Gastroesophageal sphincter (tissue), 4 donors: ENCODE data around the gene SCFD2. TPM values are rescaled to one million over a fixed set of nuclear protein-coding genes. Genes with fewer than 3 reads are reported as not detected.

Experiments
- ATAC-seq: fragments of 150-250 bp; one replicate; pipeline ENCODE4 v1.9.1; 2016; ENCODE audit warnings: mild to moderate bottlenecking, moderate library complexity
- H3K27ac ChIP-seq, 4 donors: fragments of 200-600 bp; sonication (generic) in 3 of 4; 1 replicate in 3 of 4; 2 replicates in 1 of 4; pipeline ENCODE4 v1.5.1; 2016 to 2019
- H3K27me3 ChIP-seq: fragments of 200-600 bp; sonication (generic); one replicate; pipeline ENCODE4 v1.5.1; 2019
- H3K36me3 ChIP-seq, 2 donors: fragments of 200-600 bp; sonication (generic); one replicate each; pipeline ENCODE4 v1.5.1; 2019; ENCODE audit warnings: control low read depth in 1 of 2
- H3K4me1 ChIP-seq, 3 donors: fragments of 200-600 bp; sonication (generic); 1 replicate in 2 of 3; 2 replicates in 1 of 3; pipeline ENCODE4 v1.5.1; 2016 to 2019; ENCODE audit warnings: control low read depth in 2 of 3
- H3K4me3 ChIP-seq, 2 donors: fragments of 200-600 bp; sonication (generic); one replicate each; pipeline ENCODE4 v1.5.1; 2019; ENCODE audit warnings: mild to moderate bottlenecking in 1 of 2, moderate library complexity in 1 of 2
- H3K9me3 ChIP-seq, 3 donors: fragments of 200-600 bp; sonication (generic); one replicate each; pipeline ENCODE4 v1.5.1; 2017 to 2019; ENCODE audit warnings: control low read depth in 2 of 3
- EP300 ChIP-seq: sonication (generic); formaldehyde crosslinking; IDR thresholded peaks from one replicate; pipeline ENCODE4 v1.6.1; 2017; ENCODE audit warnings: antibody characterized with exemption, mild to moderate bottlenecking
- POLR2A ChIP-seq, 2 donors: fragments of 450-650 bp; IDR thresholded peaks; one replicate each; pipeline ENCODE4 v1.6.1; 2017; ENCODE audit warnings: antibody characterized with exemption in 2 of 2, mild to moderate bottlenecking in 2 of 2, moderate library complexity in 1 of 2
- POLR2AphosphoS5 ChIP-seq: sonication (generic); formaldehyde crosslinking; IDR thresholded peaks from one replicate; pipeline ENCODE4 v1.6.1; 2017; ENCODE audit warnings: antibody characterized with exemption
- WGBS, 2 donors: methylation state at CpG; one replicate each; pipeline ENCODE4 v1.1.5; 2018; ENCODE audit warnings: low coverage in 1 of 2; 5-methylcytosine and 5-hydroxymethylcytosine counted together
- total RNA-seq, 4 donors: library from RNA; depleted of rRNA; stranded (reverse); fragments of >200 nt; gene quantifications; one replicate each; pipeline ENCODE4 v1.1.0, GENCODE V29; 2016
- TF ChIP-seq, protein P1 (sequence below), 4 experiments: fragments of 200-600 bp in 2 of 4; fragments of 450-650 bp in 2 of 4; sonication (generic) in 1 of 4; IDR thresholded peaks; one replicate each; pipeline ENCODE4 v1.5.1; 2017 to 2019; ENCODE audit warnings: antibody characterized with exemption in 4 of 4, mild to moderate bottlenecking in 2 of 4, moderate library complexity in 2 of 4

The SCFD2 gene
- total RNA-seq, 4 donors from 2014 or later: 8.9 to 17.6 (median 14.6) TPM

DNA sequence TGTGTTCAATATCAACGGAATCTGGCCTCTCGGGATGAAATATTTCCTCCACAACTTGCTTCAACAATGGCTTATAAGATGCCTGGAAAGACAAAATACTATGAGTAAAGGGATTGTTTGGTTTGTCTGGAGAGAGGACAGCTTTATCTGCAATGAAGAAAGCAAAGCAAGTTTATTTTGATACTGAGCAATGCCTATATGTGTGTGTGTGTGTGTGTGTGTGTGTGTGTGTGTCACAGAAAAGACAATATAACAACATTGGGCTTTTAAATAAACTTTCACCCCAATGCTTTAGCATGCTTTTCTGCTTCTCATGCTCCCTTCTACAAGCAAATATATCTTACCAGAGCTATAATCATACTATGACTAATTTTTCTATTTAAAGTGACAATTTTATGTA lies 458.4 kb downstream of the SCFD2 start:
- TF ChIP-seq POLR2AphosphoS5: no peak
- TF ChIP-seq EP300: no peak
- no peak for TF ChIP-seq POLR2A (IDR thresholded peaks at IDR 0.05)
- TF ChIP-seq, protein P1, sequence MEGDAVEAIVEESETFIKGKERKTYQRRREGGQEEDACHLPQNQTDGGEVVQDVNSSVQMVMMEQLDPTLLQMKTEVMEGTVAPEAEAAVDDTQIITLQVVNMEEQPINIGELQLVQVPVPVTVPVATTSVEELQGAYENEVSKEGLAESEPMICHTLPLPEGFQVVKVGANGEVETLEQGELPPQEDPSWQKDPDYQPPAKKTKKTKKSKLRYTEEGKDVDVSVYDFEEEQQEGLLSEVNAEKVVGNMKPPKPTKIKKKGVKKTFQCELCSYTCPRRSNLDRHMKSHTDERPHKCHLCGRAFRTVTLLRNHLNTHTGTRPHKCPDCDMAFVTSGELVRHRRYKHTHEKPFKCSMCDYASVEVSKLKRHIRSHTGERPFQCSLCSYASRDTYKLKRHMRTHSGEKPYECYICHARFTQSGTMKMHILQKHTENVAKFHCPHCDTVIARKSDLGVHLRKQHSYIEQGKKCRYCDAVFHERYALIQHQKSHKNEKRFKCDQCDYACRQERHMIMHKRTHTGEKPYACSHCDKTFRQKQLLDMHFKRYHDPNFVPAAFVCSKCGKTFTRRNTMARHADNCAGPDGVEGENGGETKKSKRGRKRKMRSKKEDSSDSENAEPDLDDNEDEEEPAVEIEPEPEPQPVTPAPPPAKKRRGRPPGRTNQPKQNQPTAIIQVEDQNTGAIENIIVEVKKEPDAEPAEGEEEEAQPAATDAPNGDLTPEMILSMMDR (IDR thresholded peaks at IDR 0.05): no peak

DNA sequence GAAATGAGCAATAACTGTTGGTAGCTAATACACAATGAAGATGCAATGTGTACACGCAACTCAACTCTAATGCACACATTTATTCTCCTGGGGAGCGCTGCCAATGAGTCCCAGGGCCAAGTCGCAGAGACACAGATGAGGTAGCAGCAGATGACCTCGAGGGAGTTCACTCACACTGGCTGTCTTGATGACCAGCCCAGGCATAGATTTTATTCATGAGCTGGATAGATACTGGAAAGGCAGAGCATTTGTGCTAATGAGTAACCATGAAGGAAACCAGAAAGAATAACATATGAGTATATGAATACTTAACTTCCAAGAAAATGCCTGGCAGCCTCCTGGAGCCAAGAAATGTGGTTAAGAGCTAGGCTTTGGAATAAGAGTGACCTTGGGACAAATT lies 461.4 kb downstream of the SCFD2 start:
- Histone ChIP-seq H3K27me3 (no peaks in the 10 kb centered on the region), H3K36me3 (peaks cover 0 to 21% of the 10 kb centered on the region in 2 donors), H3K9me3 (peaks cover 0 to 8% (median 0%) of the 10 kb centered on the region in 3 donors), H3K4me3 (no peak overlapping the region), H3K27ac (no peak overlapping the region), H3K4me1 (no peaks in the 10 kb centered on the region)
- ATAC-seq: no peak
- TF ChIP-seq POLR2AphosphoS5 (no peak), POLR2A (IDR thresholded peaks at IDR 0.05) (no peak), EP300 (no peak)
- TF ChIP-seq, protein P1 (IDR thresholded peaks at IDR 0.05): no peak
- 87 to 93% methylated on average over 3 to 4 of the region's 4 CpGs for WGBS, 2 donors

More for the DNA sequence above, 458.4 kb downstream of the SCFD2 start:
- Histone ChIP-seq H3K9me3 (no peaks in the 10 kb centered on the region), H3K27me3 (no peaks in the 10 kb centered on the region), H3K4me3 (no peak overlapping the region), H3K4me1 (no peaks in the 10 kb centered on the region), H3K36me3 (peaks cover 0 to 9% of the 10 kb centered on the region in 2 donors), H3K27ac (no peak overlapping the region)
- 60 to 80% methylated on average over 1 to 2 of the region's 2 CpGs for WGBS, 2 donors
- no peak for ATAC-seq

DNA sequence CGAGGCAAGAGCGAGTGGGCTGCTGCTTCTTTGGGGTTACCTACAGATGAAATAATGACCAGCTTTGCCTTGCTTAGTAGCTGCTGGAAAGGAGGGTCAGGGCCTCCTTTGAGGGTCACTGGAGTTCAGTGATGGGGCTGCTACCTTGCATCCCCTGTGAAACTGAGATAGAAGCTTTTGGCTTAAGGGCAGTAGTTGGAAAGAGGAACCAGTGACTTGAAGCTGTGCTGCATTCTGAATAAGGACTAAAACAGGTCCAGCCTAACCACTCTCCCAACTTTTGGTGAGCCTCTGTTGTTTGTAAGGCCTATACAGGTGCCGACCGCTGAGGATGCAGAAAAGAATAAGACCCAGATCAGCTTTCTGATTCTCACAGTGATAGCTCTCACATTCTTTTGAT lies 462.6 kb downstream of the SCFD2 start:
- Histone ChIP-seq H3K27me3 (no peaks in the 10 kb centered on the region), H3K4me1 (no peaks in the 10 kb centered on the region), H3K36me3 (peaks cover 0 to 21% of the 10 kb centered on the region in 2 donors), H3K9me3 (peaks cover 0 to 8% (median 0%) of the 10 kb centered on the region in 3 donors), H3K4me3 (no peak overlapping the region), H3K27ac (no peak overlapping the region)
- ATAC-seq: no peak
- 96 to 100% methylated on average over 1 to 2 of the region's 4 CpGs for WGBS, 2 donors
- TF ChIP-seq POLR2AphosphoS5 (no peak), EP300 (no peak), POLR2A (IDR thresholded peaks at IDR 0.05) (no peak)
- TF ChIP-seq, protein P1 (IDR thresholded peaks at IDR 0.05): no peak

DNA sequence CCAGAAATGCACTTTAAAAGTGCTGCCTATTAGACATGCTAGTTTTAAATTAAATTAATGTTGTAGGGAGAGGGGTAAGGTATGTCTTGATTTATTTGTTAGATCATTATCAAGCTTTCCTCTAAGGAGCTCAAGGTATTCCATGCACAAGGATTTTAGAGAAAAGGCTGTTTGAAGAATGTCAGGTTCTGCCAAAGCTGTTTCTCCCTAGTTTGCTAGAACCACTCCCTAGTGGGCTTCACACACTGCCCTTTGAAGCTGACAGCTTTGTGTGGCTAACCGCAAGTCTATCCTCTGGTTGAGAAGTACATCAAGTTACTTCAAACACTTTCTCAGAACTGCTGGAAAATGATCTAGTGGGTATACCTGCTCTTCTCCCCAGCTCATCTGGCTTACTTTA lies 471.4 kb downstream of the SCFD2 start:
- Histone ChIP-seq H3K4me3 (no peak overlapping the region), H3K27me3 (no peaks in the 10 kb centered on the region), H3K27ac (no peak overlapping the region), H3K4me1 (no peaks in the 10 kb centered on the region), H3K9me3 (no peaks in the 10 kb centered on the region), H3K36me3 (no peaks in the 10 kb centered on the region)
- TF ChIP-seq POLR2AphosphoS5 (no peak), EP300 (no peak), POLR2A (IDR thresholded peaks at IDR 0.05) (no peak)
- TF ChIP-seq, protein P1 (IDR thresholded peaks at IDR 0.05): no peak
- 86 to 100% methylated on average over 1 of the region's 1 CpG for WGBS, 2 donors
- ATAC-seq: no peak

DNA sequence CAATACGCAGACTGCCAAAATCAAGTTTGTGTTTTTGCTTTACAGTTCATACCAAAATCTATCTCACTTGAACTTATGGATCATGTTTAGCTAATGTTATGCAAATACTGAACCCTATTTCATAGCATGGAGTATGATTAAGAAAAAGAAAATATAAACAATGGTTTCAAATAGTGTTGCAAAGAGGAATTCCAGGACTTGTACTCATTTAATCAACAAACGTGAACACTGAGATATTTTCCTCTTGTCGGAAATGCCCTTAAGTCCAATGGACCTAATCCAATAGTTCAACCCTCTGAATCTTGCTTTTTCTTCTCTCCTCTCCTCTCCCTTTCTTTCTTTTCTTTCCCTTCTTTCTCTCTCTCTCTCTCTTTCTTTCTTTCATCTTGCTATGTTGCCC lies 473.0 kb downstream of the SCFD2 start:
- Histone ChIP-seq H3K27ac (no peak overlapping the region), H3K9me3 (no peaks in the 10 kb centered on the region), H3K36me3 (no peaks in the 10 kb centered on the region), H3K4me1 (no peaks in the 10 kb centered on the region), H3K4me3 (no peak overlapping the region), H3K27me3 (no peaks in the 10 kb centered on the region)
- TF ChIP-seq POLR2A (IDR thresholded peaks at IDR 0.05): no peak
- TF ChIP-seq, protein P1 (IDR thresholded peaks at IDR 0.05): no peak
- no peak for TF ChIP-seq EP300
- no peak for TF ChIP-seq POLR2AphosphoS5
- WGBS, 2 donors: 62 to 68% methylated on average over 3 of the region's 3 CpGs
- no peak for ATAC-seq
